Activated T-helper 9 cell treated with anti-CD3 and anti-CD28 coated beads, Interleukin-2, amount 50 U/mL, for 16 hours (primary cell): ENCODE results near the gene LMO7.

Experiments
- DNase-seq: peaks from one replicate; pipeline ENCODE4 v3.0.0-alpha.2; 2020; ENCODE audit warnings: low read depth

LMO7 gene

GRCh38 chr13:75843991-75844390 lies 207.9 kb downstream of the LMO7 start:
- no peak for DNase-seq

GRCh38 chr13:75847588-75847987 lies 211.5 kb downstream of the LMO7 start:
- no peak for DNase-seq

- no peak for DNase-seq
Observed at GRCh38 chr13:75850916-75851315, 214.8 kb downstream of the LMO7 start.

GRCh38 chr13:75855216-75855615 lies 219.1 kb downstream of the LMO7 start:
- no peak for DNase-seq

DNA sequence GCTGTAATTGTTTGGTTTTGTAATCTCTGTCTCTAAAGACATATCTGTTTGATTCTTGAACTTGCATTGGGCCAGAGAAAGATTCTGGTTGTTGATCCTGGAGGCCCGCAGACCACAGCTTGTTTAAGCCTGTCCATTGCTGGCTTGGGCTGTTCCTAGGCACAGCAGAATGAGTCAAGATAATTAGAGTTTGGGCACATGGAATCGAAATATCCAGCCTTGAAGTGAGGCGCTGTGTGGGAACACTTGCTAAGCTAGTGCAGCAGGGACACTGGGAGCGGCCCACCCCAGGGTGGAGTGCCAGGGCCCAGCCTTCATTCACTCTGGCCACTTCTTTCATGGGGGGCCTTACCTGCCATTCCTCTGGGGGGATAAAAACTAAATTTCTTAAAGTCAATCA lies 219.7 kb downstream of the LMO7 start:
- DNase-seq, result no peak

DNA sequence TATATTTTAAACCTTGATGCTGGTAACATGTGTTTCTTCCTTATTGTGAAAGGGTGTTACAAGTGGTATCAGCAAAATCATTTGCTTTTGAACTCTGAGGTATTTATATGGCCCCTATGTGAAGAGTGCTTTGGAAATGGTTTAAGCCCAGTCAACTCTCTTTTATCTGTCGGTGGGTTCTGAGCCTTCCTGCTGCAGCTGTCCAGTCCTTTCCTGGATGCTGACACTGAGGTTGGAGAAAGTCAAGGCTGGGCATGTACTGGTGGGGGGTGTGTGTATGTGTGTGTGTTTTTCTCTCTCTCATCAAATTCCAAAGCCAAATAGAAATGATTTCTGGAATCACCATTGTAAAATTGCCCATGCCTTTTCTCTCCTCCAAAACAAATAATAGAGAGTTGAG lies 221.2 kb downstream of the LMO7 start:
- no peak for DNase-seq

GRCh38 chr13:75860935-75861334 lies 224.8 kb downstream of the LMO7 start:
- DNase-seq, result no peak

DNA sequence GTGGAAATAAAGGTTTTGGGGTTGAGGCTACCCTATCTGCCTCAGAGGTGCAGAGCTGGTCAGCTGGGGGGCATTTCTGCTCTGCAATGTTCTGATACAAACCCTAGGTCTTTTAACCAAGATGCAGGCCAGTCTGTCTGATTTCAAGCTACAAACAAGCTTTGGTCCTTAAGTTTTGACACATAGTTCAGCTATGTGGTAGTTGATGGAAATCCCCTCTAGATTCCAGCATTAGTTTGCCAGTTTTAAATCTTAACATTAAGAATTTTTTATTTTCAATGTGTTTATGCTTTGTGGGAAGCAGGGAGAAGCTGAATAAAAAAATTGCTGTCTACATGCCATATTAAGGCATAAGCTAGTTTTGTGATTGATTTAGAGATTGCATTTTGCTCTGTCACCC lies 225.7 kb downstream of the LMO7 start:
- DNase-seq, result no peak

GRCh38 chr13:75864718-75865117 lies 228.6 kb downstream of the LMO7 start:
- DNase-seq, result no peak

GRCh38 chr13:75867379-75868117 lies 231.4 kb downstream of the LMO7 start:
- DNase-seq, result no peak

GRCh38 chr13:75869981-75870380 lies 233.9 kb downstream of the LMO7 start:
- DNase-seq, result no peak

- no peak for DNase-seq
Observed at GRCh38 chr13:75870397-75870903, 234.3 kb downstream of the LMO7 start.

DNA sequence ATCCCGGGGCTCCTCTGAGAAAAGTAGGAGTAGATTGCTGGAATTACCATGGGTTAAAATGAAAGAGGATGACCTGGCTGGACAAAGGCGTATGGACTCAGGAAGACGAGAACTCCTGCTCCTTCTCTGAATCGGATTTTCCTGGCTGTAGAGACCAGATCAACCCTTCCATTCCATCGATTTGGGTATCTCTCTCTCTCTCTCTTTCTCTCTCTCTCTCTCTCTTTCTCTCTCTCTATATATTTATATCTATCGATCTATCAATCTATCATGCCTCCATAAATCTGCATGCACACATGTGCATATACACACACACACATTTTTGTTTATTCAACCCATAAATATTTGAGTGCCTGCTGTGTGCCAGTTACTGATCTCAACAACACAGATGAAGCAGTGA lies 234.9 kb downstream of the LMO7 start:
- DNase-seq, result no peak

DNA sequence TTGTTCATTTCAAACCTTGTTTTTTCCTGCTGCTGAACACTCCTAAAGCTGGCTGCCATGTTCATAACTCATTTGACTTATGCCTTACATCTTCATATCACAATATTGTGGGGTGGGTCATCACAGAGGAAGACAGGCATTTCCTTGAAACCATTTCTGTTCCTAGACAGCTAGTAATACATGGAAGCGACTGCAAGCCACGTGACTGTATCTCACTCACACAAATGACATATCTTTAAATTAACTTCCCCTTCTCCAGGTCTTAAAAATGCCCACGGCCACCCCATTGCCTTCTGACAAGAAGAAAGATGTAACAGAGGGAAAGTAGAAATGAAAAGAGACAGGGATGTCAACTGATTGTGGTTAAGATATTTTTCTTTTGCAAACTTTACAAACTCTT lies 236.8 kb downstream of the LMO7 start:
- DNase-seq, result no peak

DNA sequence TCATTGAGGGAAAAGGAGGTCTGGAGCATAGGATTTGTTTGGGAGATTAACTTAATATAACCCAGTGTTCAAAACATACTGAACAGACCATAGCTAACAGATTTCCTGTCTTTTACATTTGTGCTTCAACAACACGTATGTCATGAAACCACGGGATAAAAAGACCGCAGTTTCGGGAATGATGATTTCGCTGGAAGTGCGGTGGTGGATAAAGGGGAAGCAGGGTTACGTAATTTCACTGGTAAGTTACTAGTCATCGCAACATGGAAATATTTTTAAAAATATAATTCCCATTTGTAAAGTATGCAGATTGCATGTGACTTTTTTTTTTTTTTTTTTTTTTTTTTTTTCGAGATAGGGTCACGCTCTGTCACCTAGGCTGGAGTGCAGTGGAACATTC lies 237.4 kb downstream of the LMO7 start:
- DNase-seq, result no peak

- DNase-seq, result no peak
Observed at GRCh38 chr13:75875450-75875849, 239.3 kb downstream of the LMO7 start.

DNA sequence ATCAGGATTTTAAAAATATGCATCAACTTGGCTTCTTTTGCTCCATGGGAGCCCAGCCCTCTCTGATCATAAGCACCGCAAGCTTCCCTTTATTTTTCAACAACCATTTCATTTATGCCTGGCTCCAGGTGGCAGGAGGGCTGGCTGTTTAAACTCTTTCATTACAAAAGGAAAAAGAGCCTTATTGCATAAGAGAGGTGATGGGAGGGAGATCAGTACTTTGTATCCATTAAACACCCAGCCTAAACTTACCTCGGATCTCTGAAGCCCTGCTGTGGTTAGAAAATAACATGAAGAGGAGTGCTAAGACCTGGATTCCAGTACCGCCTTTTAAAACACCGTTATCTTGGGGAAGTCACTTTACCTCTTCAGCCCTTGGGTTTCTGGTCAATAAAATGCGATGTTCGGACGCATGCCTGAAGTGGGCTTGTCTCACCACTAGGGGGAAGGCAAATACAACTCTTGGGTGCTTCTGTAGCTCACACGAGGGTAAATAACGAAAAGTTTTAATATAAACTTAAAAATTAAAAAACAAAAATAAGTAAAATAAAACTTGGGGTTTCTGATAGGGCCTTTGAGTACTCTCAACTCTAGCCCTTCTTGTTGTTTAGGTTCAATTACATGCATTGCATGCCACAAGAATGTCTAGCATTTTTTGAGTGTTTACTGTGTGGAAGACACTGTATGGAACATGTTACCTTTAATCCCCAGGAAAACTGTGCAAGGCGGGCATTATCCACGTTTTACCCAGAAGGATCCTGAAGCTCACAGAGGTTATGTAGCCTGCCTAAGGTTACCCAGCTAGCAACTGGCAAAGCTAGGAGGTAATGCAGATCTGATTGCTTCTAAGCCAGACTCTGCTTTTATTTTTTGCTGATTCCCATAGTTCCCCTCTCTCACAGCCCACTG lies 240.3 kb downstream of the LMO7 start:
- DNase-seq, result peak; percentile 5

- DNase-seq, result no peak
Observed at GRCh38 chr13:75877071-75877470, 240.9 kb downstream of the LMO7 start.

GRCh38 chr13:75879656-75880055 lies 243.5 kb downstream of the LMO7 start:
- no peak for DNase-seq

GRCh38 chr13:75881109-75881775 lies 245.1 kb downstream of the LMO7 start:
- DNase-seq, result no peak

- no peak for DNase-seq
Observed at GRCh38 chr13:75882261-75882660, 246.1 kb downstream of the LMO7 start.

DNA sequence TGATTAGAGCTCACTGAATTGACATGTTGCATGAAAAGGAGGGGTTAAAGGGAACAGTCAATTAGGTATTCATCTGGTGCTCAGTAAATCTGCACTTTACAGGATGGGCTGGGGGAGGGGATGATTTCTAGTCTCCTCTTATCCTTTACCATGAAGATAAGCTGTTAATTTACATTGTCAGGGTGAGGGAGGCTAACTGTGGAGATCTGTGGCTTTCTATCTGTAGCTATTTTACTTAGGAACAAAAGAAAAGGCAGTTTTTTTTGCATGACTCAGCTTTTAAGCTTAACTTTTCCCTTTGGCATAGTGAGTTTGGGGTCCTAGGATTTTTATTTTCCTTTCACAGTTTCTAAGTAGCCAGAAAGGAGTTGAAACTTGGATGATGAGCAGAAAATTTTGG lies 253.3 kb downstream of the LMO7 start:
- no peak for DNase-seq

GRCh38 chr13:75895168-75895567 lies 259.0 kb downstream of the LMO7 start:
- no peak for DNase-seq
